Esophagus squamous epithelium (tissue), 5 donors: ENCODE results near the gene UBE2J1. TPM values are rescaled to one million over a fixed set of nuclear protein-coding genes. Genes with fewer than 3 reads are reported as not detected.
A peak's percentile ranks its signal among the peaks of the same experiment; 100 is the strongest.

Experiments used
- DNase-seq: peaks from one replicate; lab custom pipeline; 2025; lab: John Stamatoyannopoulos, UW
- H3K27ac ChIP-seq, 4 donors: fragments of 200-600 bp; sonication (generic); one replicate each; pipeline ENCODE4 v1.5.1; 2016 to 2019; ENCODE audit warnings: mild to moderate bottlenecking in 1 of 4
- H3K27me3 ChIP-seq, 4 donors: fragments of 200-600 bp; sonication (generic); 1 replicate in 3 of 4; 2 replicates in 1 of 4; pipeline versions ENCODE4 v1.5.1 to v1.6.0; 2017 to 2021; ENCODE audit warnings: antibody characterized with exemption in 1 of 4
- H3K36me3 ChIP-seq, 3 donors: fragments of 200-600 bp; sonication (generic); one replicate each; pipeline ENCODE4 v1.5.1; 2016 to 2019
- H3K4me1 ChIP-seq, 3 donors: fragments of 200-600 bp; sonication (generic); one replicate each; pipeline ENCODE4 v1.5.1; 2017 to 2019
- H3K4me3 ChIP-seq, 4 donors: fragments of 200-600 bp; sonication (generic); 1 replicate in 3 of 4; 2 replicates in 1 of 4; pipeline ENCODE4 v1.5.1; 2016 to 2019; ENCODE audit warnings: mild to moderate bottlenecking in 2 of 4, moderate library complexity in 1 of 4
- H3K9me3 ChIP-seq, 3 donors: fragments of 200-600 bp; sonication (generic); one replicate each; pipeline ENCODE4 v1.5.1; 2016 to 2019
- CTCF ChIP-seq, 6 experiments: fragments of 450-650 bp in 4 of 6; fragments of 200-600 bp in 2 of 6; sonication (generic) in 2 of 6; IDR thresholded peaks; one replicate each; pipeline ENCODE4 v1.5.1; 2016 to 2019; ENCODE audit warnings: antibody characterized with exemption in 6 of 6, mild to moderate bottlenecking in 4 of 6, moderate library complexity in 4 of 6
- POLR2A ChIP-seq, 4 donors: fragments of 450-650 bp; IDR thresholded peaks; one replicate each; pipeline ENCODE4 v1.6.1; 2017; ENCODE audit warnings: antibody characterized with exemption in 4 of 4, mild to moderate bottlenecking in 4 of 4, moderate library complexity in 3 of 4
- WGBS, 2 donors: methylation state at CpG; one replicate each; pipeline ENCODE4 v1.1.5; 2018; 5-methylcytosine and 5-hydroxymethylcytosine counted together
- intact Hi-C: fragments of 100-400 bp; cut with DNase I; formaldehyde crosslinking; loops from one replicate; pipeline ENCODE4 v1.15.0; 2022
- total RNA-seq, 4 donors: library from RNA; depleted of rRNA; stranded (reverse); fragments of >200 nt; gene quantifications; one replicate each; pipeline ENCODE4 v1.1.0, GENCODE V29; 2016
- donor health status: DM: yes; HTN: yes; CAD: no.

The UBE2J1 gene
- total RNA-seq, 4 donors from 2014 or later = 27.2 to 37.3 (median 29.9) TPM

- H3K27ac ChIP-seq = peak overlapping the region in 1 of 4 donors; percentile 37
- no peak overlapping the region for H3K4me3 ChIP-seq
- DNase-seq = no peak
- no peaks in the 10 kb centered on the region for H3K9me3 ChIP-seq
- TF ChIP-seq CTCF (IDR thresholded peaks at IDR 0.05) = no peak
- TF ChIP-seq POLR2A (IDR thresholded peaks at IDR 0.05) = no peak
- H3K36me3 ChIP-seq = peaks cover 0 to 32% (median 0%) of the 10 kb centered on the region in 3 donors
- no peaks in the 10 kb centered on the region for H3K4me1 ChIP-seq
- WGBS, 2 donors = 69 to 75% methylated on average over 3 of the region's 3 CpGs
- intact Hi-C loops = no loop called here
- no peaks in the 10 kb centered on the region for H3K27me3 ChIP-seq
Observed at GRCh38 chr6:89323511-89323971, 29.0 kb downstream of the UBE2J1 start.

GRCh38 chr6:89321131-89321970 is 31.2 kb downstream of the UBE2J1 start:
- H3K4me3 ChIP-seq = no peak overlapping the region
- DNase-seq = no peak
- H3K27me3 ChIP-seq = no peaks in the 10 kb centered on the region
- 69% methylated on average over 9 of the region's 9 CpGs for WGBS, 2 donors
- TF ChIP-seq CTCF (IDR thresholded peaks at IDR 0.05) (no peak), POLR2A (IDR thresholded peaks at IDR 0.05) (no peak)
- intact Hi-C loops = no loop called here
- no peak overlapping the region for H3K27ac ChIP-seq
- H3K4me1 ChIP-seq = no peaks in the 10 kb centered on the region
- no peaks in the 10 kb centered on the region for H3K9me3 ChIP-seq
- peaks cover 0 to 12% (median 0%) of the 10 kb centered on the region in 3 donors for H3K36me3 ChIP-seq

GRCh38 chr6:89320012-89320559 is 32.4 kb downstream of the UBE2J1 start:
- Histone ChIP-seq H3K4me3 (no peak overlapping the region), H3K9me3 (no peaks in the 10 kb centered on the region), H3K36me3 (peaks cover 0 to 8% (median 0%) of the 10 kb centered on the region in 3 donors), H3K27me3 (no peaks in the 10 kb centered on the region), H3K27ac (no peak overlapping the region), H3K4me1 (no peaks in the 10 kb centered on the region)
- DNase-seq = no peak
- intact Hi-C loops = no loop called here
- no peak for TF ChIP-seq CTCF (IDR thresholded peaks at IDR 0.05)
- TF ChIP-seq POLR2A (IDR thresholded peaks at IDR 0.05) = no peak
- WGBS, 2 donors = 92% methylated on average over 6 of the region's 6 CpGs

GRCh38 chr6:89317067-89317466 is 35.5 kb downstream of the UBE2J1 start:
- Histone ChIP-seq H3K4me3 (no peak overlapping the region), H3K36me3 (peaks cover 0 to 14% (median 0%) of the 10 kb centered on the region in 3 donors), H3K27ac (no peak overlapping the region), H3K4me1 (peaks cover 3 to 17% (median 14%) of the 10 kb centered on the region in 3 donors), H3K9me3 (no peaks in the 10 kb centered on the region), H3K27me3 (no peaks in the 10 kb centered on the region)
- TF ChIP-seq CTCF (IDR thresholded peaks at IDR 0.05) (no peak), POLR2A (IDR thresholded peaks at IDR 0.05) (no peak)
- intact Hi-C loops = no loop called here
- DNase-seq = no peak

GRCh38 chr6:89315249-89315885 is 37.2 kb downstream of the UBE2J1 start, which contains the start of gene GABRR2:
TSS of gene GABRR2 (minus strand) at chr6:89315299. CDS start at chr6:89315165, 134 bp downstream.
- Histone ChIP-seq H3K9me3 (no peaks in the 10 kb centered on the region), H3K4me3 (no peak within 1 kb of the TSS), H3K27ac (no peak within 1 kb of the TSS), H3K27me3 (no peaks in the 10 kb centered on the region), H3K4me1 (peaks cover 11 to 32% (median 26%) of the 10 kb centered on the region in 3 donors), H3K36me3 (peaks cover 0 to 9% (median 0%) of the 10 kb centered on the region in 3 donors)
- 90% methylated on average over 6 of the region's 6 CpGs for WGBS, 2 donors
- DNase-seq = no peak
- intact Hi-C loops = no loop called here
- TF ChIP-seq CTCF (IDR thresholded peaks at IDR 0.05) (no peak), POLR2A (IDR thresholded peaks at IDR 0.05) (no peak)
